Measurements from ENCODE around the gene CAMK2D. TPM values are rescaled to one million over a fixed set of nuclear protein-coding genes. Genes with fewer than 3 reads are reported as not detected.

CAMK2D gene
- total RNA-seq, 4 donors from 2014 or later, result 48.2 to 66.2 (median 51.2) TPM

DNA sequence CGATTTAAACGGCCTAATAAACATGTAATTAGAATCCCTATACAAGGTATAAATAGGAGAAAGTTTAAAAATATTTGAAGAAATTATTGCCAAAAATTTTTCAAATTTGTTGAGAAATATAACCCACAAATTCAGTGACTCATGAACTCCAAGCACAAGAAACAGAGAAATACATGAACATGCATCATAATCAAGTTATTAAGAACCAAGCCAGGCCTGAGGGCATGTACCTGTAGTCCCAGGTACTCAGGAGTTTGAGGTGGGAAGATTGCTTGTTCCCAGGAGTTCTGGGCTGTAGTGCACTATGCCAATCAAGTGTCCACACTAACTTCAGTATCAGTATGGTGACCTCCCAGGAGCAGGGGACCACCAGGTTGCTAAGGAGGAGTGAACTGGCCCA, 341.9 kb downstream of the CAMK2D start:
- no peaks in the 10 kb centered on the region for H3K36me3 ChIP-seq
- WGBS, result 93% methylated on average over 2 of the region's 2 CpGs
- TF ChIP-seq, protein P1, sequence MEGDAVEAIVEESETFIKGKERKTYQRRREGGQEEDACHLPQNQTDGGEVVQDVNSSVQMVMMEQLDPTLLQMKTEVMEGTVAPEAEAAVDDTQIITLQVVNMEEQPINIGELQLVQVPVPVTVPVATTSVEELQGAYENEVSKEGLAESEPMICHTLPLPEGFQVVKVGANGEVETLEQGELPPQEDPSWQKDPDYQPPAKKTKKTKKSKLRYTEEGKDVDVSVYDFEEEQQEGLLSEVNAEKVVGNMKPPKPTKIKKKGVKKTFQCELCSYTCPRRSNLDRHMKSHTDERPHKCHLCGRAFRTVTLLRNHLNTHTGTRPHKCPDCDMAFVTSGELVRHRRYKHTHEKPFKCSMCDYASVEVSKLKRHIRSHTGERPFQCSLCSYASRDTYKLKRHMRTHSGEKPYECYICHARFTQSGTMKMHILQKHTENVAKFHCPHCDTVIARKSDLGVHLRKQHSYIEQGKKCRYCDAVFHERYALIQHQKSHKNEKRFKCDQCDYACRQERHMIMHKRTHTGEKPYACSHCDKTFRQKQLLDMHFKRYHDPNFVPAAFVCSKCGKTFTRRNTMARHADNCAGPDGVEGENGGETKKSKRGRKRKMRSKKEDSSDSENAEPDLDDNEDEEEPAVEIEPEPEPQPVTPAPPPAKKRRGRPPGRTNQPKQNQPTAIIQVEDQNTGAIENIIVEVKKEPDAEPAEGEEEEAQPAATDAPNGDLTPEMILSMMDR (IDR thresholded peaks at IDR 0.05), result no peak
- TF ChIP-seq POLR2AphosphoS5 (IDR thresholded peaks at IDR 0.05) (no peak), POLR2A (IDR thresholded peaks at IDR 0.05; ENCODE audit: low read depth) (no peak), EP300 (IDR thresholded peaks at IDR 0.05) (no peak)
- no peak overlapping the region for H3K27ac ChIP-seq (replicated peaks in 1 of 4)
- H3K27me3 ChIP-seq, result no peaks in the 10 kb centered on the region
- H3K4me1 ChIP-seq, result no peaks in the 10 kb centered on the region
- intact Hi-C loops (cut with DNase I), result no loop called here
- no peak for DNase-seq (ENCODE audit: extremely low spot score)
- peaks cover 0 to 11% (median 0%) of the 10 kb centered on the region in 4 donors for H3K9me3 ChIP-seq
- H3K4me3 ChIP-seq, result no peak overlapping the region

DNA sequence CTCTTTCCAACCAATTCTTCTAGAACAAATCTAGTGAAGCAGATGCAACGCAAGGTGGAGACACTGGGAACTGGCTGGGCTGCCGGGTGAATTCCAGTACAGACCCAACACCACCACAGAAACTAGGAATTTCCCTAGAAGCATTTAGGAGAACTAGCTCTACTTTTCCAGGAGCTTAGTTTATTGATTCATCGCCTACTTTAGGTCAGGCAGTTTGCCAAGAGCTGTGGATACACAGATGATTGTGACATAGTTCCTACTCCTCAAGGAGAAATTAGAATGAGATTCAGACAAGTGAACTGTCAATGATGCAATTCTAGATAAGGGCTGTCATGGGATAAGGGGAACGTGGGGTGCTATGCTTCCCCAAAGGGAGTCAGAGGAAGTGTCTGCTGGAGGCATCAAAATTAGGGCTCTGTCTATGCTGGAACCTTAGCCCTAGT, 350.0 kb downstream of the CAMK2D start:
- H3K27me3 ChIP-seq, result no peaks in the 10 kb centered on the region
- no peaks in the 10 kb centered on the region for H3K36me3 ChIP-seq
- H3K4me1 ChIP-seq, result peaks cover 0 to 5% (median 0%) of the 10 kb centered on the region in 4 donors
- 52% methylated on average over 4 of the region's 4 CpGs for WGBS
- H3K27ac ChIP-seq (replicated peaks in 1 of 4), result no peak overlapping the region
- no peak for DNase-seq (ENCODE audit: extremely low spot score)
- H3K4me3 ChIP-seq, result no peak overlapping the region
- TF ChIP-seq POLR2AphosphoS5 (IDR thresholded peaks at IDR 0.05), result no peak
- TF ChIP-seq EP300 (IDR thresholded peaks at IDR 0.05), result no peak
- TF ChIP-seq POLR2A (IDR thresholded peaks at IDR 0.05; ENCODE audit: low read depth), result no peak
- TF ChIP-seq, protein P1 (IDR thresholded peaks at IDR 0.05), result no peak
- intact Hi-C loops (cut with DNase I), result no loop called here
- no peaks in the 10 kb centered on the region for H3K9me3 ChIP-seq

DNA sequence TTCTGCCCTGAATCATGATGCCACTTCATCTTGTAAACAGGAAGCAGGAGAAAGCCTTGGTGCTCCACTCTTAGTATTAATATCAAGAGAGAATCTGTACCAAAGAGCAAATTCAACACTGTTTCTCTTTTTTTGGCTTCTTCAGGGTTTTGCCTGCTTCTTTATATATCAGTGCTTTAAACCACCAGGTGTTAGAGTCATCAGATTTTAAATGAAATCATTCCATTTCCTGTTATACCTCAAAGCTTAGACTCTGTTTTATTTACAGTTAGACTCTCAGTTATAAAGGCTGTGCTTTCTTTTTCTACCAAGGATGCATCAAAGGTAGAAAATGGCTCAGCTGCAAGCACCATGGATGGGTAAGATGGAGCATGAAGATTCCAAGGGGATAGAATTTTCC, 350.9 kb downstream of the CAMK2D start:
- no peaks in the 10 kb centered on the region for H3K36me3 ChIP-seq
- H3K27me3 ChIP-seq, result no peaks in the 10 kb centered on the region
- H3K9me3 ChIP-seq, result no peaks in the 10 kb centered on the region
- intact Hi-C loops (cut with DNase I), result no loop called here
- H3K4me1 ChIP-seq, result peaks cover 0 to 5% (median 0%) of the 10 kb centered on the region in 4 donors
- TF ChIP-seq, protein P1 (IDR thresholded peaks at IDR 0.05), result no peak
- TF ChIP-seq EP300 (IDR thresholded peaks at IDR 0.05) (no peak), POLR2A (IDR thresholded peaks at IDR 0.05; ENCODE audit: low read depth) (no peak), POLR2AphosphoS5 (IDR thresholded peaks at IDR 0.05) (no peak)
- no peak overlapping the region for H3K27ac ChIP-seq (replicated peaks in 1 of 4)
- DNase-seq (ENCODE audit: extremely low spot score), result no peak
- H3K4me3 ChIP-seq, result no peak overlapping the region

DNA sequence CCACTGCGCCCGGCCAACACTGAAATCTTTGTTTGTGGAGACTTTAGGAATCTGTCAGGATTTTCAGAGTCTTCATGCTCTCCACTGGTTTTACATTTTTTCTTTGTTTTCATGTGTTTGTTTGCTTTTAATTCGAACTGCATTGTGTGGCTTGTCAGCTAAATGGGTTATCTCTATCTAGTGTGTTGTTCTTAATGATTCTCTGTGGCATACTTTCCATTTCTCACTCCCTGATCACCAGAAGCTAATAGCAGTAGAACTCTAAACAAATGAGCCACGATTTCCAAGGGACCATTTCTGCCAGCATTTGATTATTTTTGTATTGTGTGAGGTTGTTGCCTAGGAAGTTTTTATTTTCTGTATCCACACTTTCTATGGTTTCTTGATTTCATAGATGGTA, 352.4 kb downstream of the CAMK2D start:
- H3K4me3 ChIP-seq, result no peak overlapping the region
- 53% methylated on average over 4 of the region's 4 CpGs for WGBS
- no peak overlapping the region for H3K27ac ChIP-seq (replicated peaks in 1 of 4)
- no peak for DNase-seq (ENCODE audit: extremely low spot score)
- no peaks in the 10 kb centered on the region for H3K27me3 ChIP-seq
- no peaks in the 10 kb centered on the region for H3K9me3 ChIP-seq
- H3K36me3 ChIP-seq, result no peaks in the 10 kb centered on the region
- TF ChIP-seq, protein P1 (IDR thresholded peaks at IDR 0.05), result no peak
- TF ChIP-seq POLR2AphosphoS5 (IDR thresholded peaks at IDR 0.05) (no peak), EP300 (IDR thresholded peaks at IDR 0.05) (no peak), POLR2A (IDR thresholded peaks at IDR 0.05; ENCODE audit: low read depth) (no peak)
- H3K4me1 ChIP-seq, result peaks cover 0 to 6% (median 2%) of the 10 kb centered on the region in 4 donors
- intact Hi-C loops (cut with DNase I), result loop anchor here (10.0 kb wide), 1 partner anchor 566 kb away; the partner anchor contains the start of gene ARSJ

DNA sequence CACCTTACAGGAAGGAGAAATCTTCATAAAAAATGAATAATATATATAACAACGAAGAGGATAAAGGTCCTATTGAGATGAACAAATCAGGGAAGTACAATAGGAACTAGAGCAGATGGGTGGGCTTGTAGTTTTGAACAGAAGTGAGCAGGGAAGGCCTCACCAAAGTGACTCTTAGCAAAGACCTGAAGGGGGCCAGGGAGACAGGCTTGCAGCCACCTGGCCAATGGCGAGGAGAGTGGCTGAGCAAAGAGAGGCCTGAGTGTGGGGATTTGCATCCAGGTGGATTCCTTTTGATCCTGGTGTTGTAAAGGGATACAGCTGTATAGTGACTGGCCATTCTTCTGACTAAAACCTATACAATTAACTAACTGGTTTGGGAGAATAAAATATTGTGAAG, 354.1 kb downstream of the CAMK2D start:
- intact Hi-C loops (cut with DNase I), result loop anchor here (10.0 kb wide), 1 partner anchor 567 kb away; the partner anchor contains the start of gene ARSJ
- 85% methylated on average over 2 of the region's 2 CpGs for WGBS

More for the DNA sequence above, 354.1 kb downstream of the CAMK2D start:
- no peak overlapping the region for H3K27ac ChIP-seq (replicated peaks in 1 of 4)
- no peak for DNase-seq (ENCODE audit: extremely low spot score)
- peaks cover 0 to 6% (median 2%) of the 10 kb centered on the region in 4 donors for H3K4me1 ChIP-seq
- no peaks in the 10 kb centered on the region for H3K36me3 ChIP-seq
- no peak overlapping the region for H3K4me3 ChIP-seq
- TF ChIP-seq POLR2AphosphoS5 (IDR thresholded peaks at IDR 0.05) (no peak), EP300 (IDR thresholded peaks at IDR 0.05) (no peak), POLR2A (IDR thresholded peaks at IDR 0.05; ENCODE audit: low read depth) (no peak)
- TF ChIP-seq, protein P1 (IDR thresholded peaks at IDR 0.05), result no peak
- H3K27me3 ChIP-seq, result no peaks in the 10 kb centered on the region
- no peaks in the 10 kb centered on the region for H3K9me3 ChIP-seq

Measured in esophagus muscularis mucosa (tissue), 4 donors.